ENCODE measurements around the gene RETREG3. TPM values are rescaled to one million over a fixed set of nuclear protein-coding genes. Genes with fewer than 3 reads are reported as not detected.

RETREG3 gene
- total and polyA plus RNA-seq, 2 of the 13 experiments (the other 11 are each of a cell fraction or from before 2014, with no cell fraction given) = 47.0 to 55.8 TPM

- TF ChIP-seq ZNF142 (CRISPR knock-in tag; IDR thresholded peaks at IDR 0.05) = no peak
- TF ChIP-seq ZMAT5 (CRISPR knock-in tag; IDR thresholded peaks at IDR 0.05; ENCODE audit: borderline replicate concordance, low read depth) = 0 out of 2 replicates have a peak, but pooled peaks have one; percentile 23
- TF ChIP-seq NFRKB (IDR thresholded peaks at IDR 0.05) = no peak
- TF ChIP-seq NR3C1 (CRISPR knock-in tag; IDR thresholded peaks at IDR 0.05) = no peak
- no peak for TF ChIP-seq ZNF331 (CRISPR knock-in tag; IDR thresholded peaks at IDR 0.05)
- TF ChIP-seq KLF9 (CRISPR knock-in tag; IDR thresholded peaks at IDR 0.05; ENCODE audit: low read depth) = no peak
- TF ChIP-seq NFKB2 (CRISPR knock-in tag; IDR thresholded peaks at IDR 0.05; ENCODE audit: borderline replicate concordance) = no peak
- no peak for TF ChIP-seq ZNF564 (CRISPR knock-in tag; IDR thresholded peaks at IDR 0.05)
- no peak for TF ChIP-seq ETV6 (CRISPR knock-in tag; conservative IDR thresholded peaks at IDR 0.05)
- TF ChIP-seq GPN1 (CRISPR knock-in tag; IDR thresholded peaks at IDR 0.05; ENCODE audit: borderline replicate concordance) = no peak
- no peak for TF ChIP-seq XRCC5 (optimal IDR thresholded peaks at IDR 0.05; ENCODE audit: low read length)
- TF ChIP-seq ZNF335 (CRISPR knock-in tag; IDR thresholded peaks at IDR 0.05) = no peak
- no peak for TF ChIP-seq BCLAF1 (IDR thresholded peaks at IDR 0.05)
- TF ChIP-seq GABPB1 (CRISPR knock-in tag; IDR thresholded peaks at IDR 0.05) = no peak
- TF ChIP-seq ZNF576 (CRISPR knock-in tag; IDR thresholded peaks at IDR 0.05) = no peak
- no peak for TF ChIP-seq GABPA (IDR thresholded peaks at IDR 0.05; ENCODE audit: low read depth, low read length)
- no peak for TF ChIP-seq GABPA (CRISPR knock-in tag; IDR thresholded peaks at IDR 0.05; ENCODE audit: low read depth)
- TF ChIP-seq RORA (CRISPR knock-in tag; IDR thresholded peaks at IDR 0.05) = no peak
Measured at GRCh38 chr17:42608305-42609181, 631 bp downstream of the RETREG3 start (continued).

Data from HepG2 (cell line).